Stimulated activated CD4-positive, alpha-beta T cell treated with anti-CD3 and anti-CD28 coated beads, Interleukin-4, amount 100 ng/mL, for 4 hours (primary cell): ENCODE results near the gene RASSF8.

Experiments used
- DNase-seq, 2 experiments: peaks; one replicate each; pipeline ENCODE4 v3.0.0-alpha.2; 2020

RASSF8 gene

GRCh38 chr12:25994901-25995625, 36.6 kb downstream of the RASSF8 start:
- DNase-seq: no peak

- DNase-seq: no peak
Observed at GRCh38 chr12:25995906-25996305, 37.4 kb downstream of the RASSF8 start.

GRCh38 chr12:25996677-25997076, 38.2 kb downstream of the RASSF8 start:
- DNase-seq: no peak

GRCh38 chr12:25997201-25997963, 38.9 kb downstream of the RASSF8 start:
- DNase-seq: no peak

- DNase-seq: no peak
Observed at GRCh38 chr12:26000898-26001297, 42.4 kb downstream of the RASSF8 start.

GRCh38 chr12:26001530-26001929, 43.0 kb downstream of the RASSF8 start:
- DNase-seq: no peak

- DNase-seq: no peak
Observed at GRCh38 chr12:26003065-26003464, 44.6 kb downstream of the RASSF8 start.

GRCh38 chr12:26007566-26007965, 49.1 kb downstream of the RASSF8 start:
- DNase-seq: no peak

GRCh38 chr12:26009593-26009992, 51.1 kb downstream of the RASSF8 start:
- no peak for DNase-seq

- no peak for DNase-seq
Observed at GRCh38 chr12:26010293-26010821, 51.9 kb downstream of the RASSF8 start.

GRCh38 chr12:26011099-26011498, 52.6 kb downstream of the RASSF8 start:
- DNase-seq: no peak

- DNase-seq: no peak
Observed at GRCh38 chr12:26014085-26014484, 55.6 kb downstream of the RASSF8 start.

GRCh38 chr12:26016516-26016915, 58.0 kb downstream of the RASSF8 start:
- no peak for DNase-seq

GRCh38 chr12:26017484-26018211, 59.2 kb downstream of the RASSF8 start:
- DNase-seq: no peak

- no peak for DNase-seq
Observed at GRCh38 chr12:26018926-26019325, 60.4 kb downstream of the RASSF8 start.

- DNase-seq: no peak
Observed at GRCh38 chr12:26021534-26021933, 63.1 kb downstream of the RASSF8 start.

GRCh38 chr12:26022043-26022442, 63.6 kb downstream of the RASSF8 start:
- DNase-seq: no peak

GRCh38 chr12:26026713-26027112, 68.2 kb downstream of the RASSF8 start:
- no peak for DNase-seq

- DNase-seq: no peak
Observed at GRCh38 chr12:26027401-26027800, 68.9 kb downstream of the RASSF8 start.

GRCh38 chr12:26028953-26029735, 70.7 kb downstream of the RASSF8 start:
- no peak for DNase-seq

GRCh38 chr12:26029736-26030022, 71.2 kb downstream of the RASSF8 start:
- DNase-seq: no peak

- DNase-seq: no peak
Observed at GRCh38 chr12:26030371-26030770, 71.9 kb downstream of the RASSF8 start.

GRCh38 chr12:26031318-26031717, 72.8 kb downstream of the RASSF8 start:
- no peak for DNase-seq
